HG02759 (cell line): ENCODE measurements around the gene CETN1.

Experiments
- ATAC-seq: cut with Tn5 transposase; IDR thresholded peaks from one replicate; pipeline ENCODE4 v1.9.1; 2021; ENCODE audit warnings: mild to moderate bottlenecking, moderate library complexity; ENCODE audit not compliant: unreplicated experiment

CETN1 gene

DNA sequence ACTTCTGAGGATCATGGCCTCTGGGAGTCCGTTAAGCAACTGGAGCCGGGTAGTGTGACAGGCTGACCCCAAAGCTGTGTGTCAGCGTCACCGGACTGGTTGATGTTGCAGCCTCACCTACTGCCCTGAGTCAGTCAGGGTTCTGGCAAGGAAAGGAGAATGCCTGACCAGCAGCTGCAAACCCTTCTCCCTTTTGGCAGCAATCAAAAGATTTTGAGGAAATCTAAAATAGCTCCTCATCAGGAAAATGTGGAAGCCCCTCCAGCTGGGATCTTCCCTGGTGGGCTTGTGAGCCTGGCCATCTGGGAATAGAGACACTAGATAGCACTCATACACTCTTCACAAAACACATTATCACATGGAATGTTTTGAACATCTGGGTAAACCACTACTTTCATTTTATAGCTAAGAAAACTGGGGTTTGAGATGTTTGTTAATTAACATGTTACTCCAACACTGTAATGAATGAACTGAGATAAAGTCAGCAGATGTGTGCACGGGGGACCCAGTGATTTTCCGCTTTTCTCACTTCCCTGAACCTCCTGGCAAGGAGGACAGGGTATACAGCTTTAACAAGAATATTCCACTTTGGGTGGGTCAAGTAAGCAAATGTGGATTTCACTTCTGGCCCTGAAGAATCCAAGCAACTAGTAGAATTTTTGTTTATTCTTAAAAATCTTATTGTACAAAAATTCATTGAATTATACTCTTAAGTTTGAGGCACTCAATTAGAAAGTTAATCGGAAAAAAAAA is 41.3 kb downstream of the CETN1 start:
- no peak for ATAC-seq

GRCh38 chr18:622289-622688 is 42.1 kb downstream of the CETN1 start:
- no peak for ATAC-seq

DNA sequence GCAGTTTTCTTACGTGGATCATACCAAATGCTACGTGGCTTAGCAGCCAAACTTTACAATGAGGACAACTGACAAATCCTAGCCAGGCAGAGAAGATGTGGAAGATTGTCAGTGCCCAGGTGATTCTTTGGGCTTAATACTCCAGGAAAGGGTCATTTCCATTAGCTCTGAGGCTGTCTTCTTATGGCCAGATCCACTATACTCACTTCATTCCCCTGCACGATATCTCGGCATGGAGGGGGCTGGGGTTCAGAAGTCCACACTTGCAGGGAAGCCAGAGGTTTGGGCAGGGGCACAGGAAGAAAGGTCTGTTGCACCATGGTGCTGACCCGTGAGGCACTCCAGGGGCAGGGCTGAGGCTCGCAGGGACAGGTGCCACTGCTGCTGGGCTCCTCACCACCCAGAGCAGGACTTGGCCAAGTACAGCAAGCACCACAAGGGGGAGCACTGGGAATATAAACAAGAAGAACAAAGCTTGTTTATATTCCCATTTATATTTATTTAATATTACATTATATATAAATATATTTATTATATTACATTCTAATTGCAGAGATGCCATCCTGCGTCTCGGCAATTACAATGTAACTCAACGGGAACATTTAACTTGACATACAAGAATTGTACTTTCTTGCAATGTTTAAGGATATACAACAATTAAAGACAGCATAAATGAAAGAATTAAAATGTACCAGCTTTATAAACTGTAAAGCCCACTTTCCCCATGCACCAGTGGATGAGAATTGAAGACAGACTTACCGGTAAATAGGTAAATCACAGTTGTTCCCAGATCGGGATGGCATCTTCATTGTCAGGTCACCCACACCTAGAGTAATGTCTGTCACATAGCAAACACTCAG is 43.8 kb downstream of the CETN1 start:
- ATAC-seq = peak; percentile 71

- no peak for ATAC-seq
Observed at GRCh38 chr18:627231-627630, 47.1 kb downstream of the CETN1 start.

DNA sequence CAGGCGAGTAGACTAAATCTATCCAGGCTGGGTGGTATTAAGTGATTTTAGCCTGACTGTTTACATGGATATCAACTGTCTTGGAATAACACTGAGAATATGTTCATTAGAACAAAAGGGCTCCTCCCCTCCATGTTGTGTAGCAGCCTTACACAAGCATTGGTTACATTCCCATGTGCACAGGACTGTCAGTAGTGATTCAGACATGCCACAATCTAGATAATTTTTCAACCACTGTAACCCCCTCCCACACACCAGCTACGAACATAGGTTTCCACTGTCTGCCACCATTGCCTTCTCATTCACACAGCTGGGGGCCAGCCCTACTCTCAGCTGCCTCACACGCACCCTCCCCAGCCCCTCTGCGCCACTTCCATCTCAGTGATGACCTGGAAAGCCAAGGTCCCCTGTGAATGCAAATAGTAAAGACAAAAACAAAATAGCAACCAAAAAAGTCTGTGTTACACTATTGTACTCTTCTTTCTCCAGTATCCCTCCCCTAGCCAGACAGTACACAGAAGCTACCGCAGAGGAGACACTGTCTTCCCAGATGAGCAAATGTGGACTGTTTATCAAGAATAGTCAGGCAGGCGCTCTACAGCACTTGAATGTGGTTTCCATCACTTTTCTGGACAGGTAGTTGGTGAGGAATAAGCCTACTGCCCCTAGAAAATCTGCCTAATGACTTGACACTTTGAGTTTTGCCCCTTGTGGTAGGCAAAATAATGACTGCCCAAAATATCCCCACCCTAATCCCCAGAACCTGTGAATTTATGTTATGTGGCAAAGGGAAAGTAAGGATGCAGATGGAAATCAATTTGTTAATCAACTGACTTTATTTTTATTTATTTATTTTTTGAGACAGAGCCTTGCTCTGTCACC is 49.3 kb downstream of the CETN1 start:
- ATAC-seq = no peak

GRCh38 chr18:631560-631959 is 51.4 kb downstream of the CETN1 start:
- no peak for ATAC-seq
